ENCODE data around the gene USP31.

DNA sequence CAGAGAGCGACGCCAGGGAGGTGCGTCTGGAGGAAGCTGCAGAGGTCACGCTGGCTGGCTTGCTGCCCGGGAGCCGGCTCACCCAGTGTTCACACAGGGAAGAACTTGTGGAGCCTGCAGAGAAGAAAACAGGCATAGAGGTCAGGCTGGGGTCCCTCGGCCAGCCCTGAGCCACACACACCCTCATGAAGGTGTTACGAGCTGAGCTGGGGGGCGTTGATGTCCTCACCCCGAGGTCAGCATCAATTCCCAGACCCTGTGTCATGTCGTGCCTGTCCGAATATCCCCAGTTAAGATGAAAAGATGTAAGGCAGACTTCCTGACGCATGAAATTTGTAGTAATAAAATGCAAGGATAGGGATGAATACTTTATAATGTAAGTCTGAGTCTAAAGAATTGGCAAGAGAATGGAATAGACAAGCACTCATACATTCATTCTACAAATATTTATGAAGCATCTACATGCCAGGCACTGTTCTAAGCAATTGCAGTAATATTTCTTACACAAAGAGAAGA is 77.1 kb downstream of the USP31 start:
- no peak for TF ChIP-seq RARB (CRISPR knock-in tag; IDR thresholded peaks at IDR 0.05)
- no peak for TF ChIP-seq PATZ1 (CRISPR knock-in tag; IDR thresholded peaks at IDR 0.05; ENCODE audit: borderline replicate concordance)
- TF ChIP-seq OSR1 (CRISPR knock-in tag; IDR thresholded peaks at IDR 0.05): no peak

Data from SK-N-SH treated with all-trans-retinoic acid at 6 μM for 48 hours (cell line).